ENCODE results near the gene RBM47. TPM values are rescaled to one million over a fixed set of nuclear protein-coding genes. Genes with fewer than 3 reads are reported as not detected.

RBM47 gene
- total and polyA plus RNA-seq, 10 of the 15 experiments (the other 5 are each of a cell fraction or from before 2014, with no cell fraction given): 7.9 to 45.0 (median 28.7) TPM

DNA sequence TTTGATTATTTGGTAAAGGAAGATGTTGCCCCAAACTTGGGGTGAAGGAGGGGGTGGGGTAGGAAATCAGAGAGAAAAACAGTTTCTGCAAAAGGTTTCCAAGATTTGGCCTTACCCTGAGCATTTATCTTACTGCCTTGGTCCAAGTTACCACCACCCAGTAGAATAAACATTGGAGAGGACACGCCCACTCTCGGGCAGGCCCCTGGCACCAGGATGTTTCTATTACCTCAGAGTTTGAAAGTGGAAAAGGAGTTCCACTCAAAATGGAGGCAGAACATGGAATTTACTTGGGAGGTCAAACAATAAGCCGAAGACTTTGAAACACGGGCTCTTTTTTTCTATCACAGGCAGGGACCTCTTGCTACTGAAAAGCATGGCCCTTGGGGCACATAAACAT, 180.8 kb downstream of the RBM47 start (continued):
- no peak for TF ChIP-seq ZNF24 (IDR thresholded peaks at IDR 0.05)

DNA sequence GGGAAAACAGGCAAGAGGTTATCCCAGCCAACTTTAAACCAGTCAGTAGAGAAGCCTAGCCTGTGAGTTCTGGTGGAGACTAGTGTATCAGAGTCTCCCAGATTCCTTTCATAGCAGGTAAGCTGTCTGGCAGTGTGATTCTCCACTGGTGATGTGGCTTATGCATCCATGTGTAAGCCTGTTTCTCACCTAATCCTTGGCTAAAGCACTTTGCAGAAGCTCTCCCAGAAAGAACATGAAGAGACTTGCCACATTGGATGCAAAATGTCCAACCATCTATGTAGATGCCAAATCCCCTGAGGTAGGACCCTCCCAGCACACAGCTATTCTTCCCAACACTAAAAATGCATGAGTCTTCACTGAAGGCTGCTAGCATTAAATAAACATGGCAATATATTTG, 182.8 kb downstream of the RBM47 start:
- ChIA-PET RAD21 (ENCODE audit: unreplicated experiment) (interaction anchor here (0.8 to 1.6 kb wide), 2 partner anchors 14 to 27 kb away, joined by 3 to 6 read pairs; no protein-coding TSS in a partner anchor), CTCF (interaction anchor here (1.2 to 1.5 kb wide), 2 partner anchors 11 to 17 kb away, joined by 3 to 7 read pairs; no protein-coding TSS in a partner anchor), POLR2A (interaction anchor here (0.6 to 0.8 kb wide), 2 partner anchors 12 to 56 kb away, joined by 3 read pairs; no protein-coding TSS in a partner anchor), SMC1A (ENCODE audit: uncharacterized antibody, unreplicated experiment) (interaction anchor here (0.7 to 1.8 kb wide), 6 partner anchors 12 to 226 kb away, joined by 3 to 6 read pairs (median 3); no protein-coding TSS in a partner anchor)
- Histone ChIP-seq H3K79me2 (ENCODE audit: control insufficient read depth, insufficient read depth, low read length) (peaks cover 15% of the 10 kb centered on the region), H3K4me2 (ENCODE audit: control insufficient read depth, insufficient read depth) (no peak overlapping the region), H4K20me1 (ENCODE audit: control insufficient read depth, insufficient read depth) (no peaks in the 10 kb centered on the region), H3K9ac (ENCODE audit: control insufficient read depth, insufficient read depth, low read length) (no peak overlapping the region), H3K27ac (ENCODE audit: control insufficient read depth, insufficient read depth) (no peak overlapping the region), H3K9me3 (replicated peaks; ENCODE audit: control insufficient read depth, insufficient read depth, low read length) (no peaks in the 10 kb centered on the region), H3K36me3 (ENCODE audit: control insufficient read depth in 2 of 2, insufficient read depth in 2 of 2, low read length in 1 of 2) (peaks cover 8 to 16% of the 10 kb centered on the region in 2 experiments), H2AFZ (ENCODE audit: control insufficient read depth, low read depth, low read length) (no peak overlapping the region), H3K4me3 (no peak overlapping the region), H3K4me1 (ENCODE audit: control insufficient read depth, insufficient read depth, low read length) (no peaks in the 10 kb centered on the region; the same call in none of the 2 replicates), H3K27me3 (replicated peaks in 1 of 2; ENCODE audit: control insufficient read depth in 2 of 2, insufficient read depth in 2 of 2, low read length in 1 of 2) (no peaks in the 10 kb centered on the region)
- TF ChIP-seq GABPA (IDR thresholded peaks at IDR 0.05; ENCODE audit: low read depth) (no peak), HDAC6 (IDR thresholded peaks at IDR 0.05; ENCODE audit: unreplicated experiment) (no peak), CBX3 (IDR thresholded peaks at IDR 0.05; ENCODE audit: borderline replicate concordance, low read depth) (no peak), ZNF217 (IDR thresholded peaks at IDR 0.05) (no peak), SUZ12 (IDR thresholded peaks at IDR 0.05; ENCODE audit: unreplicated experiment) (no peak), ESRRA (IDR thresholded peaks at IDR 0.05; ENCODE audit: low read length) (no peak), ASH2L (IDR thresholded peaks at IDR 0.05; ENCODE audit: borderline replicate concordance, low read depth) (no peak), STAT1 (conservative IDR thresholded peaks at IDR 0.05) (no peak), EP300 (IDR thresholded peaks at IDR 0.05; ENCODE audit: borderline replicate concordance in 1 of 2, control insufficient read depth in 1 of 2, low read depth in 2 of 2, low read length in 2 of 2) (no peak), SMAD5 (IDR thresholded peaks at IDR 0.05; ENCODE audit: low read depth) (no peak)
- TF ChIP-seq, protein P1, sequence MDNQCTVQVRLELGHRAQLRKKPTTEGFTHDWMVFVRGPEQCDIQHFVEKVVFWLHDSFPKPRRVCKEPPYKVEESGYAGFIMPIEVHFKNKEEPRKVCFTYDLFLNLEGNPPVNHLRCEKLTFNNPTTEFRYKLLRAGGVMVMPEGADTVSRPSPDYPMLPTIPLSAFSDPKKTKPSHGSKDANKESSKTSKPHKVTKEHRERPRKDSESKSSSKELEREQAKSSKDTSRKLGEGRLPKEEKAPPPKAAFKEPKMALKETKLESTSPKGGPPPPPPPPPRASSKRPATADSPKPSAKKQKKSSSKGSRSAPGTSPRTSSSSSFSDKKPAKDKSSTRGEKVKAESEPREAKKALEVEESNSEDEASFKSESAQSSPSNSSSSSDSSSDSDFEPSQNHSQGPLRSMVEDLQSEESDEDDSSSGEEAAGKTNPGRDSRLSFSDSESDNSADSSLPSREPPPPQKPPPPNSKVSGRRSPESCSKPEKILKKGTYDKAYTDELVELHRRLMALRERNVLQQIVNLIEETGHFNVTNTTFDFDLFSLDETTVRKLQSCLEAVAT (IDR thresholded peaks at IDR 0.05): no peak
- TF ChIP-seq, protein P2, sequence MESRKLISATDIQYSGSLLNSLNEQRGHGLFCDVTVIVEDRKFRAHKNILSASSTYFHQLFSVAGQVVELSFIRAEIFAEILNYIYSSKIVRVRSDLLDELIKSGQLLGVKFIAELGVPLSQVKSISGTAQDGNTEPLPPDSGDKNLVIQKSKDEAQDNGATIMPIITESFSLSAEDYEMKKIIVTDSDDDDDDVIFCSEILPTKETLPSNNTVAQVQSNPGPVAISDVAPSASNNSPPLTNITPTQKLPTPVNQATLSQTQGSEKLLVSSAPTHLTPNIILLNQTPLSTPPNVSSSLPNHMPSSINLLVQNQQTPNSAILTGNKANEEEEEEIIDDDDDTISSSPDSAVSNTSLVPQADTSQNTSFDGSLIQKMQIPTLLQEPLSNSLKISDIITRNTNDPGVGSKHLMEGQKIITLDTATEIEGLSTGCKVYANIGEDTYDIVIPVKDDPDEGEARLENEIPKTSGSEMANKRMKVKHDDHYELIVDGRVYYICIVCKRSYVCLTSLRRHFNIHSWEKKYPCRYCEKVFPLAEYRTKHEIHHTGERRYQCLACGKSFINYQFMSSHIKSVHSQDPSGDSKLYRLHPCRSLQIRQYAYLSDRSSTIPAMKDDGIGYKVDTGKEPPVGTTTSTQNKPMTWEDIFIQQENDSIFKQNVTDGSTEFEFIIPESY (IDR thresholded peaks at IDR 0.05): no peak
- TF ChIP-seq, protein P3, sequence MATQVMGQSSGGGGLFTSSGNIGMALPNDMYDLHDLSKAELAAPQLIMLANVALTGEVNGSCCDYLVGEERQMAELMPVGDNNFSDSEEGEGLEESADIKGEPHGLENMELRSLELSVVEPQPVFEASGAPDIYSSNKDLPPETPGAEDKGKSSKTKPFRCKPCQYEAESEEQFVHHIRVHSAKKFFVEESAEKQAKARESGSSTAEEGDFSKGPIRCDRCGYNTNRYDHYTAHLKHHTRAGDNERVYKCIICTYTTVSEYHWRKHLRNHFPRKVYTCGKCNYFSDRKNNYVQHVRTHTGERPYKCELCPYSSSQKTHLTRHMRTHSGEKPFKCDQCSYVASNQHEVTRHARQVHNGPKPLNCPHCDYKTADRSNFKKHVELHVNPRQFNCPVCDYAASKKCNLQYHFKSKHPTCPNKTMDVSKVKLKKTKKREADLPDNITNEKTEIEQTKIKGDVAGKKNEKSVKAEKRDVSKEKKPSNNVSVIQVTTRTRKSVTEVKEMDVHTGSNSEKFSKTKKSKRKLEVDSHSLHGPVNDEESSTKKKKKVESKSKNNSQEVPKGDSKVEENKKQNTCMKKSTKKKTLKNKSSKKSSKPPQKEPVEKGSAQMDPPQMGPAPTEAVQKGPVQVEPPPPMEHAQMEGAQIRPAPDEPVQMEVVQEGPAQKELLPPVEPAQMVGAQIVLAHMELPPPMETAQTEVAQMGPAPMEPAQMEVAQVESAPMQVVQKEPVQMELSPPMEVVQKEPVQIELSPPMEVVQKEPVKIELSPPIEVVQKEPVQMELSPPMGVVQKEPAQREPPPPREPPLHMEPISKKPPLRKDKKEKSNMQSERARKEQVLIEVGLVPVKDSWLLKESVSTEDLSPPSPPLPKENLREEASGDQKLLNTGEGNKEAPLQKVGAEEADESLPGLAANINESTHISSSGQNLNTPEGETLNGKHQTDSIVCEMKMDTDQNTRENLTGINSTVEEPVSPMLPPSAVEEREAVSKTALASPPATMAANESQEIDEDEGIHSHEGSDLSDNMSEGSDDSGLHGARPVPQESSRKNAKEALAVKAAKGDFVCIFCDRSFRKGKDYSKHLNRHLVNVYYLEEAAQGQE (IDR thresholded peaks at IDR 0.05; ENCODE audit: low read depth, low read length): no peak
- no peak for ATAC-seq
- in situ Hi-C loops (cut with MboI): no loop called here
- intact Hi-C loops (cut with micrococcal nuclease; ENCODE audit: unreplicated experiment): no loop called here
- no peak for DNase-seq (ENCODE audit: low read depth, low spot score)
- no TSS peak for BruUV-seq (replicated peaks)
- no peak for FAIRE-seq

Data from GM12878 (cell line).